DND-41 (cell line): ENCODE measurements around the gene MGME1.

Experiments
- ATAC-seq: fragments of 200-7000 bp; cut with Tn5 transposase; 3 replicates; pipeline ENCODE4 v1.9.1; 2021; ENCODE audit warnings: low read depth; ENCODE audit not compliant: insufficient read depth
- DNase-seq: peaks from one replicate; pipeline ENCODE4 v3.0.0-alpha.2; 2020
- H2AFZ ChIP-seq: 2 replicates; pipeline ENCODE4 v1.6.0; 2012; ENCODE audit warnings: low read depth, low read length
- H3K27ac ChIP-seq: 2 replicates; pipeline ENCODE4 v1.5.1; 2012; ENCODE audit warnings: low read length, inconsistent platforms
- H3K27me3 ChIP-seq: fragments of 200-600 bp; sonication (generic); 2 replicates; pipeline ENCODE4 v1.6.0; 2012; ENCODE audit warnings: low read length, mild to moderate bottlenecking, inconsistent platforms; ENCODE audit not compliant: insufficient read depth, poor library complexity
- H3K36me3 ChIP-seq: 2 replicates; pipeline ENCODE4 v1.5.1; 2012; ENCODE audit warnings: low read length, inconsistent platforms; ENCODE audit not compliant: insufficient read depth
- H3K4me1 ChIP-seq: 2 replicates; pipeline ENCODE4 v1.5.1; 2012; ENCODE audit warnings: mild to moderate bottlenecking, low read length; ENCODE audit not compliant: insufficient read depth
- H3K4me2 ChIP-seq: 2 replicates; pipeline ENCODE4 v1.6.0; 2012; ENCODE audit warnings: mild to moderate bottlenecking, moderate library complexity, low read length, inconsistent platforms; ENCODE audit not compliant: insufficient read depth
- H3K4me3 ChIP-seq, 2 experiments: fragments of 200-600 bp in 1 of 2; shearing (Covaris generic) in 1 of 2; 2 replicates each; pipeline ENCODE4 v1.5.1; 2012 to 2016; ENCODE audit warnings: inconsistent platforms in 2 of 2, low read length in 2 of 2, mild to moderate bottlenecking in 2 of 2, low read depth in 1 of 2, moderate library complexity in 1 of 2
- H3K79me2 ChIP-seq: 2 replicates; pipeline ENCODE4 v1.6.0; 2012; ENCODE audit warnings: low read length, inconsistent platforms; ENCODE audit not compliant: insufficient read depth
- H3K9ac ChIP-seq: 2 replicates; pipeline ENCODE4 v1.6.0; 2012; ENCODE audit warnings: low read depth, mild to moderate bottlenecking, inconsistent platforms, low read length, moderate library complexity
- H3K9me3 ChIP-seq: 2 replicates; pipeline ENCODE4 v1.5.1; 2012; ENCODE audit warnings: low read length, moderate library complexity, mild to moderate bottlenecking, inconsistent platforms; ENCODE audit not compliant: insufficient read depth, severe bottlenecking
- H4K20me1 ChIP-seq: 2 replicates; pipeline ENCODE4 v1.6.0; 2012; ENCODE audit warnings: low read length; ENCODE audit not compliant: insufficient read depth
- CTCF ChIP-seq: IDR thresholded peaks from 2 replicates; pipeline ENCODE4 v1.5.1; 2012; ENCODE audit warnings: borderline replicate concordance, low read length, moderate library complexity, mild to moderate bottlenecking; ENCODE audit not compliant: poor library complexity, severe bottlenecking; ENCODE audit errors: extremely low read depth
- EZH2 ChIP-seq: IDR thresholded peaks from 3 replicates; pipeline ENCODE4 v1.6.1; 2012; ENCODE audit warnings: borderline replicate concordance, low read depth, mild to moderate bottlenecking, moderate library complexity, low read length, inconsistent platforms; ENCODE audit not compliant: severe bottlenecking

MGME1 gene

DNA sequence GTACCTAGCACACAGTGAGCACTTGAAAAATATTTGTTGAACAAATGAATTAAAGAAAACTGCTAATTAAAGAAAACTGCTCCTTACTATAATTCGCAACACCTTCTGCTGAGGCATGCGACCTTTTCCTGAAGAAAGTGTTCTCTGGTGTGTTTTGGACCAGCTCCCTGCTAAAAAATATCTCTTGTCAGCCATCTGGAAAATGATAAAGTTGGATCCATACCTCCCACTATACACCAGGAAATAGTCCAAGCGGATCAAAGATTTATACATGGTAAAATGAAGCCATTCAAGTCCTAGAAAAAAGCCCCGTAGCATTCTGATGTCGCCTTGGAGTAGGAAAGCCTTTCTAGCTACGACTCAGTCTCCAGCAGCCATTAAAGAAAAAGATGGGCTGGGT lies 45.6 kb downstream of the MGME1 start:
- H3K4me3 ChIP-seq = no peak overlapping the region
- no peaks in the 10 kb centered on the region; the same call in 1 of the 2 replicates for H4K20me1 ChIP-seq
- no peaks in the 10 kb centered on the region for H3K36me3 ChIP-seq
- H2AFZ ChIP-seq = no peak overlapping the region
- H3K4me2 ChIP-seq = no peak overlapping the region
- H3K4me1 ChIP-seq = no peaks in the 10 kb centered on the region
- no peaks in the 10 kb centered on the region for H3K9me3 ChIP-seq
- TF ChIP-seq EZH2 (no peak), CTCF (no peak)
- H3K79me2 ChIP-seq = no peaks in the 10 kb centered on the region
- no peak overlapping the region for H3K9ac ChIP-seq
- no peak for DNase-seq
- H3K27me3 ChIP-seq = no peaks in the 10 kb centered on the region
- no peak for ATAC-seq
- H3K27ac ChIP-seq = no peak overlapping the region

DNA sequence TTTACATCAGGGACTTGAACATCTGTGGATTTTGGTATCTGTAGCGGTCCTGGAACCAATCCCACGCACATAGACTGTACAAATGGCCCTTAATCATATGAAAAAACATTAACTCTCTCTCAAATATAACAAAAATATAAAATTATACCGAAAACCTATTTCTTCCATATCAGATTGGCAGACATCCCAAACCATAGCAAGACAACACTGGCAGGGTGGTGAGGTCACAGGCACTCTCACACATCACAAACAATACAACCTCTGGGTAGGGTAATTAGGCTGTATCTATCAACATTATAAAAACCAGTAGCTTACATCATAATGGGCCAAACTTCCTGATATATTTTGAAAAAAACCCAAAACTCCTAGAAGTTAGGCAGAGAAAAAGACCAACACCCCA lies 48.0 kb downstream of the MGME1 start:
- no peak for TF ChIP-seq EZH2
- no peak for TF ChIP-seq CTCF
- ATAC-seq = no peak
- Histone ChIP-seq H2AFZ (no peak overlapping the region), H4K20me1 (no peaks in the 10 kb centered on the region; the same call in 1 of the 2 replicates), H3K9me3 (no peaks in the 10 kb centered on the region), H3K9ac (no peak overlapping the region), H3K36me3 (no peaks in the 10 kb centered on the region), H3K79me2 (no peaks in the 10 kb centered on the region), H3K4me1 (no peaks in the 10 kb centered on the region), H3K27me3 (no peaks in the 10 kb centered on the region), H3K4me2 (no peak overlapping the region), H3K4me3 (no peak overlapping the region), H3K27ac (no peak overlapping the region)
- DNase-seq = no peak

DNA sequence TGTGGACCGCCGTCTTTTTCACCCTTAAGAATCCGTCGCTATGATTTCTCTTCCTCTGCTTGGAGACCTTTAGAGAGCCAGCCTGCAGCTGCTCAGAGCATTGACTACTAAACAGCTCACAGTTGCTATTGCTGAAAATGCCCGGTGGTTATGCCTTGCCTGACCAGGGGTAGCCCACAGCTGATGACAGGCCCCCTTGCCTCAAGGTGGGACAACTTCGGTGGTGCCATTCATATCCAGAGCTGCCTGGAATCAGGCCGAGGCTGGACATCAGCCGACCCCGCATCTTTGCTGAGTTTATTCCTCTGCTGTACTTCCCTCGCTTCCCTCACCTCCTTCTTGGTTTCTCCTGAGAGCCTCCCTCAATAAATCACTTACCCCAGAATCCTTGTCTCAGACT lies 49.3 kb downstream of the MGME1 start:
- Histone ChIP-seq H3K36me3 (no peaks in the 10 kb centered on the region), H3K4me1 (no peaks in the 10 kb centered on the region), H2AFZ (no peak overlapping the region), H3K9me3 (no peaks in the 10 kb centered on the region), H3K9ac (no peak overlapping the region), H3K4me3 (no peak overlapping the region), H3K27ac (no peak overlapping the region), H3K4me2 (no peak overlapping the region), H3K27me3 (no peaks in the 10 kb centered on the region), H3K79me2 (no peaks in the 10 kb centered on the region), H4K20me1 (no peaks in the 10 kb centered on the region; the same call in 1 of the 2 replicates)
- DNase-seq (no peak), ATAC-seq (no peak)
- no peak for TF ChIP-seq CTCF
- no peak for TF ChIP-seq EZH2

DNA sequence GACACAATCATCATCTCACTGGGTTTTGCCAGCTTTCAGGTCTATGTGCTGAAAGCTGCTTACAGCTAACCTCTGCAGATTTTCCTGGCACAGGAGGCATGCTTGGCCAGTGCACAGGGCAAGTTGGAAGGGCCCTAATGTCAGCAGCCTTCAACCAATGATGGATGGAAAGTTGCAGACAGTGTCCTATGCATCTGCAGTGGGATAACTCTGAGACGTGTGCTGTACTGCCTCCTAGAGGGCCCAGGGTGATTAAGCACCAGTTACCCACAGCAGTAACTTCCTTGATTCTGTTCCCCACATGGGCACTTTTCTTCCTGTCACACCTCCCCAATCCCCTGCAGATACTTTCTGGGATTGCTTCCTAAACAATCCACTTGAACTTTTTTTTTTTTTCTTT lies 50.2 kb downstream of the MGME1 start:
- Histone ChIP-seq H3K79me2 (no peaks in the 10 kb centered on the region), H2AFZ (no peak overlapping the region), H3K4me1 (no peaks in the 10 kb centered on the region), H3K27ac (no peak overlapping the region), H3K4me2 (no peak overlapping the region), H4K20me1 (no peaks in the 10 kb centered on the region; the same call in 1 of the 2 replicates), H3K36me3 (no peaks in the 10 kb centered on the region), H3K9me3 (no peaks in the 10 kb centered on the region), H3K27me3 (no peaks in the 10 kb centered on the region), H3K4me3 (no peak overlapping the region), H3K9ac (no peak overlapping the region)
- DNase-seq = peak; percentile 26
- no peak for TF ChIP-seq EZH2
- TF ChIP-seq CTCF = peak; percentile 73
- ATAC-seq = peak; percentile 80
